Measurements from ENCODE around the gene TBC1D22B. TPM values are rescaled to one million over a fixed set of nuclear protein-coding genes. Genes with fewer than 3 reads are reported as not detected.

TBC1D22B gene
- total and polyA plus RNA-seq, 2 donors from 2014 or later: 9.7 to 12.8 TPM

DNA sequence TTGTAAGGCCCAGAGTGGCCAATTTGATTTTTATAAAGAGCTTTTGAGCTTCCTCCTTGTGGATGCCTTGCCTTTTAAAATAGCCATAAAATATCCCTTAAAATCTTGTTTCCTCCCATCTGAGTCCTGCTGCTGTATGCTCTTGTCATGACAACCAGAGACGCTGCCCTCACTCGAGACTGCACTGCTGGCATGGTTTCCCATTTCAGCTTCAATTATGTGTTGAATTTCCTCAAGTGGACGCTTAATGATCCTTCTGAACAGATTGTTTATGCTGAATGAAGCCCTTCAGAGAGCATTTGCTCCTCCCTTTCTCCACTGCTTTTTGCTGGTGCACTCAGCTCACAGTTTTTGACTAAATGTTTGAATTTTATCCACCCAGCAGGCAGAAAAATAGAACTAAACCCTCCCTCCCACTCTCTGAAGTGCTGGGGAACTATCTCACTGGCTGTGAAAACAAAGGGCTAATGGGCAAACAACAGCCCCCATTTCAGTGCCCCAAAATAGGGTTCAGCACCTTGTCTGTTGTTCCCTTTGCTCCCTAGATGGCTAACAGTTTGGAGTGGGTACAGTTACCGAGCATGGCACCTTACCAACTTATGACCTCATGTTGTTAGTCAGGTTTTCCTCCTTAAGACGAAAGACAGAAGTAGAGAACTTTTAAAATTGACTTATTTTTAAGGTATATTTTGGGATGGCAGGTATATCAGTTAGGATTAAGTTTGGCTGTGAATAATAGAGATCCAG, 50.7 kb downstream of the TBC1D22B start:
- intact Hi-C loops (cut with DNase I): no loop called here
- H3K36me3 ChIP-seq (ENCODE audit: control insufficient read depth in 2 of 3, insufficient read depth in 3 of 3, low read length in 3 of 3): peaks cover 0 to 24% (median 8%) of the 10 kb centered on the region in 3 donors
- no peak overlapping the region for H3K9ac ChIP-seq (ENCODE audit: low read length in 3 of 3)
- no peaks in the 10 kb centered on the region for H3K27me3 ChIP-seq (ENCODE audit: control insufficient read depth, insufficient read depth, low read length)
- DNase-seq: peak in 3 of 5 donors; percentile 53 to 67 (median 62)
- no peaks in the 10 kb centered on the region for H3K9me3 ChIP-seq (ENCODE audit: control insufficient read depth in 2 of 3, insufficient read depth in 1 of 3, low read length in 3 of 3)
- TF ChIP-seq, protein P1, sequence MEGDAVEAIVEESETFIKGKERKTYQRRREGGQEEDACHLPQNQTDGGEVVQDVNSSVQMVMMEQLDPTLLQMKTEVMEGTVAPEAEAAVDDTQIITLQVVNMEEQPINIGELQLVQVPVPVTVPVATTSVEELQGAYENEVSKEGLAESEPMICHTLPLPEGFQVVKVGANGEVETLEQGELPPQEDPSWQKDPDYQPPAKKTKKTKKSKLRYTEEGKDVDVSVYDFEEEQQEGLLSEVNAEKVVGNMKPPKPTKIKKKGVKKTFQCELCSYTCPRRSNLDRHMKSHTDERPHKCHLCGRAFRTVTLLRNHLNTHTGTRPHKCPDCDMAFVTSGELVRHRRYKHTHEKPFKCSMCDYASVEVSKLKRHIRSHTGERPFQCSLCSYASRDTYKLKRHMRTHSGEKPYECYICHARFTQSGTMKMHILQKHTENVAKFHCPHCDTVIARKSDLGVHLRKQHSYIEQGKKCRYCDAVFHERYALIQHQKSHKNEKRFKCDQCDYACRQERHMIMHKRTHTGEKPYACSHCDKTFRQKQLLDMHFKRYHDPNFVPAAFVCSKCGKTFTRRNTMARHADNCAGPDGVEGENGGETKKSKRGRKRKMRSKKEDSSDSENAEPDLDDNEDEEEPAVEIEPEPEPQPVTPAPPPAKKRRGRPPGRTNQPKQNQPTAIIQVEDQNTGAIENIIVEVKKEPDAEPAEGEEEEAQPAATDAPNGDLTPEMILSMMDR (IDR thresholded peaks at IDR 0.05; ENCODE audit: borderline replicate concordance, extremely low read depth, insufficient read depth): no peak
- no peak overlapping the region for H3K4me3 ChIP-seq (ENCODE audit: low read length in 3 of 3)
- FAIRE-seq: no peak
- no peaks in the 10 kb centered on the region for H3K4me1 ChIP-seq (ENCODE audit: control insufficient read depth in 2 of 3, insufficient read depth in 2 of 3, low read depth in 1 of 3, low read length in 3 of 3)
- no peak overlapping the region for H3K27ac ChIP-seq (ENCODE audit: low read depth in 2 of 2, low read length in 2 of 2)

DNA sequence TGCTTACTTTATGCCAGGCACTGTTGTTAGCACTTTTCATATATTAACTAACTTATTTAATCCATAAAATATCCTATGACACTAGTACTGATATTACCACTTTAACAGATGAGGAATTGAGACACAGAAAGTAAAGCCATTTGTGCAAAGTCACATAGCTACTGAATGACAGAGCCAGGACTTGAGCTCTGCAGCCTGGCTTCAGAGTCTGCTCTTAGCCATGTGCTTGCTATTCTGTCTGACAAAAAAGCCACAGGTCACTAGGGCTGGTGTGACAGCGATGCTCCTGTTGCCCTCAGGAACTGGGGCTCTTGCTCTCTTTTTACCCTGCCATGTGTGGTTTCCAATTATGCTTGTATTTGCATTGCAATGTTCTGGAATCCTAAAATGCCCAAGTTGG, 51.5 kb downstream of the TBC1D22B start:
- Histone ChIP-seq H3K4me1 (ENCODE audit: control insufficient read depth in 2 of 3, insufficient read depth in 2 of 3, low read depth in 1 of 3, low read length in 3 of 3) (no peaks in the 10 kb centered on the region), H3K9me3 (ENCODE audit: control insufficient read depth in 2 of 3, insufficient read depth in 1 of 3, low read length in 3 of 3) (no peaks in the 10 kb centered on the region), H3K9ac (ENCODE audit: low read length in 3 of 3) (no peak overlapping the region), H3K27ac (ENCODE audit: low read depth in 2 of 2, low read length in 2 of 2) (no peak overlapping the region), H3K36me3 (ENCODE audit: control insufficient read depth in 2 of 3, insufficient read depth in 3 of 3, low read length in 3 of 3) (peaks cover 0 to 30% (median 16%) of the 10 kb centered on the region in 3 donors), H3K27me3 (ENCODE audit: control insufficient read depth, insufficient read depth, low read length) (no peaks in the 10 kb centered on the region), H3K4me3 (ENCODE audit: low read length in 3 of 3) (no peak overlapping the region)
- intact Hi-C loops (cut with DNase I): no loop called here
- no peak for FAIRE-seq
- no peak for DNase-seq
- TF ChIP-seq, protein P1 (IDR thresholded peaks at IDR 0.05; ENCODE audit: borderline replicate concordance, extremely low read depth, insufficient read depth): no peak

DNA sequence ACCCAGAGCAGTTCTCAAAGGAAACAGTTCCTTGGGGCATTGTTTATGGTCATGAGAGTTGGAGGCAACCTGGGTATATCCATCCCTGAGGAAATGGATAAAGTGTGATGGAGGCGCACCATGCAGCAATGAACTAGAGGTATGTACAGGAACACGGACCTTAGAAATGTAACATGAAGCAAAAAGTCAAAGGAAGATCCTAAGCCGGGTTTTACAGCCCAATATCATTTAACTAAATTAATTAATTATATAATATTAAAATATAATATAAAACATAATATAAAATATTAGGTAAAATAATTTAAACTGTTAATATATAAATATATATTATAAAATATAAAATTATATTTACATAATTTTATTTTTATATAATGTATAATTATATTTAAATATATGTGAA, 52.1 kb downstream of the TBC1D22B start:
- H3K9me3 ChIP-seq (ENCODE audit: control insufficient read depth in 2 of 3, insufficient read depth in 1 of 3, low read length in 3 of 3): no peaks in the 10 kb centered on the region
- DNase-seq: no peak
- FAIRE-seq: peak; percentile 98

More for the DNA sequence above, 52.1 kb downstream of the TBC1D22B start:
- Histone ChIP-seq H3K9ac (ENCODE audit: low read length in 3 of 3) (no peak overlapping the region), H3K36me3 (ENCODE audit: control insufficient read depth in 2 of 3, insufficient read depth in 3 of 3, low read length in 3 of 3) (peaks cover 0 to 35% (median 18%) of the 10 kb centered on the region in 3 donors), H3K4me3 (ENCODE audit: low read length in 3 of 3) (no peak overlapping the region), H3K4me1 (ENCODE audit: control insufficient read depth in 2 of 3, insufficient read depth in 2 of 3, low read depth in 1 of 3, low read length in 3 of 3) (no peaks in the 10 kb centered on the region), H3K27me3 (ENCODE audit: control insufficient read depth, insufficient read depth, low read length) (no peaks in the 10 kb centered on the region), H3K27ac (ENCODE audit: low read depth in 2 of 2, low read length in 2 of 2) (no peak overlapping the region)
- TF ChIP-seq, protein P1 (IDR thresholded peaks at IDR 0.05; ENCODE audit: borderline replicate concordance, extremely low read depth, insufficient read depth): no peak
- intact Hi-C loops (cut with DNase I): no loop called here
